PC-9 (cell line): ENCODE measurements around the gene PRICKLE3. TPM values are rescaled to one million over a fixed set of nuclear protein-coding genes. Genes with fewer than 3 reads are reported as not detected.

Experiments used
- BruUV-seq: library from RNA; stranded (reverse); fragments of 400-500 nt; replicated peaks from 2 replicates; lab custom pipeline; 2021; lab: Mats Ljungman, UMichigan
- CTCF ChIA-PET: fragments of 300-600 bp; sonication (Branson Sonifier 250); formaldehyde crosslinking; loops from one replicate; lab custom pipeline; 2022; ENCODE audit warnings: antibody characterized with exemption; lab: Charles Lee
- POLR2A ChIA-PET: fragments of 300-600 bp; sonication (Branson Sonifier 250); formaldehyde crosslinking; loops from one replicate; lab custom pipeline; 2022; ENCODE audit warnings: antibody characterized with exemption; ENCODE audit not compliant: unreplicated experiment; lab: Charles Lee
- DNase-seq, 2 experiments: peaks; one replicate each; pipeline versions ENCODE4 v3.0.0 to v3.0.0-alpha.2; 2015 to 2022; ENCODE audit warnings: mixed read lengths in 1 of 2
- H2AFZ ChIP-seq: fragments of 200-600 bp; sonication (generic); 2 replicates; pipeline ENCODE4 v1.8.1; 2017; ENCODE audit warnings: antibody characterized with exemption
- H3F3A ChIP-seq: fragments of 200-600 bp; sonication (generic); 2 replicates; pipeline ENCODE4 v1.8.1; 2017; ENCODE audit warnings: antibody characterized with exemption, mild to moderate bottlenecking, low read depth; ENCODE audit not compliant: insufficient read depth
- H3K27ac ChIP-seq: fragments of 200-600 bp; sonication (generic); 2 replicates; pipeline ENCODE4 v1.6.1; 2016; ENCODE audit warnings: mixed run types
- H3K27me3 ChIP-seq: fragments of 200-600 bp; sonication (generic); 2 replicates; pipeline ENCODE4 v1.6.1; 2016; ENCODE audit warnings: low read depth, mixed run types; ENCODE audit not compliant: insufficient read depth
- H3K36me3 ChIP-seq: fragments of 200-600 bp; sonication (generic); 2 replicates; pipeline ENCODE4 v1.6.1; 2016; ENCODE audit warnings: low read depth, mixed run types
- H3K4me1 ChIP-seq: fragments of 200-600 bp; sonication (generic); replicated peaks from 2 replicates; pipeline ENCODE4 v1.6.1; 2016; ENCODE audit warnings: mixed run types; ENCODE audit not compliant: insufficient read depth
- H3K4me2 ChIP-seq: fragments of 200-600 bp; sonication (generic); 2 replicates; pipeline ENCODE4 v1.6.1; 2017; ENCODE audit warnings: mixed run types
- H3K4me3 ChIP-seq: fragments of 200-600 bp; sonication (generic); 2 replicates; pipeline ENCODE4 v1.6.1; 2016; ENCODE audit warnings: mixed run types
- H3K79me2 ChIP-seq: fragments of 200-600 bp; sonication (generic); 2 replicates; pipeline ENCODE4 v1.6.1; 2017; ENCODE audit warnings: low read depth, mixed run types
- H3K9me2 ChIP-seq: fragments of 200-600 bp; sonication (generic); 2 replicates; pipeline ENCODE4 v1.8.1; 2017; ENCODE audit warnings: mild to moderate bottlenecking; ENCODE audit not compliant: insufficient read depth
- H3K9me3 ChIP-seq: fragments of 200-600 bp; sonication (generic); 2 replicates; pipeline ENCODE4 v1.8.1; 2016; ENCODE audit warnings: low read depth; ENCODE audit not compliant: insufficient read depth
- H4K20me1 ChIP-seq: fragments of 200-600 bp; sonication (generic); 2 replicates; pipeline ENCODE4 v1.8.1; 2017; ENCODE audit not compliant: insufficient read depth
- EZH2 ChIP-seq: fragments of 200-600 bp; sonication (generic); IDR thresholded peaks from 2 replicates; pipeline ENCODE4 v1.8.0; 2017; ENCODE audit warnings: antibody characterized with exemption, low read depth
- intact Hi-C: fragments of 100-400 bp; cut with micrococcal nuclease; formaldehyde crosslinking; loops from one replicate; pipeline ENCODE4 v1.10.0; 2022; ENCODE audit not compliant: unreplicated experiment
- total RNA-seq: library from RNA; stranded (reverse); gene quantifications from 2 replicates; pipeline ENCODE4 v1.2.3, GENCODE V29; 2021
- TF ChIP-seq, protein P1 (sequence below): fragments of 200-600 bp; sonication (generic); conservative IDR thresholded peaks from 2 replicates; pipeline ENCODE4 v1.6.1; 2017; ENCODE audit warnings: mixed run types, antibody characterized with exemption, mild to moderate bottlenecking, moderate library complexity

PRICKLE3 gene
- total RNA-seq, 1 experiment from 2014 or later = 13.5 TPM

DNA sequence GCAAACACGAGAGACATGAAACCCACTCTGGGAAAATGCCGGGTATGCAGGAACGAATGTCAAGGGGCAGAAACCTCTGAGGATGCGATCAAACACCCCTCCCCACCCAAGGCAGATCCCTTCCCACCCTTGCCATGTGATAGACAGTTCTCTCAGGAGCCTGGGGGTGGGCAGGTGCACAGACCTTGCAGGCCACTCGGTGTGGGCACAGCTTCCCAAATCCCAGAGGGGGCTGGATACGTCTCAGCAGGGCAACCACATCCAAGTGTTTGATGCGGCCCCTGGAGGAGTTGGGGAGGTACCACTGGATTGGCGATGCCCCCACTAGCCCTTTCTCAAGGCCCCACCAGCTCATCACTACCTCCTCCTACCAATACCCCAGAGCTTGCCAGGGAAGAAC lies 24.2 kb upstream of the PRICKLE3 start:
- intact Hi-C loops = no loop called here
- BruUV-seq = no TSS peak
- H3K9me3 ChIP-seq = no peaks in the 10 kb centered on the region
- no peak for TF ChIP-seq EZH2
- TF ChIP-seq, protein P1, sequence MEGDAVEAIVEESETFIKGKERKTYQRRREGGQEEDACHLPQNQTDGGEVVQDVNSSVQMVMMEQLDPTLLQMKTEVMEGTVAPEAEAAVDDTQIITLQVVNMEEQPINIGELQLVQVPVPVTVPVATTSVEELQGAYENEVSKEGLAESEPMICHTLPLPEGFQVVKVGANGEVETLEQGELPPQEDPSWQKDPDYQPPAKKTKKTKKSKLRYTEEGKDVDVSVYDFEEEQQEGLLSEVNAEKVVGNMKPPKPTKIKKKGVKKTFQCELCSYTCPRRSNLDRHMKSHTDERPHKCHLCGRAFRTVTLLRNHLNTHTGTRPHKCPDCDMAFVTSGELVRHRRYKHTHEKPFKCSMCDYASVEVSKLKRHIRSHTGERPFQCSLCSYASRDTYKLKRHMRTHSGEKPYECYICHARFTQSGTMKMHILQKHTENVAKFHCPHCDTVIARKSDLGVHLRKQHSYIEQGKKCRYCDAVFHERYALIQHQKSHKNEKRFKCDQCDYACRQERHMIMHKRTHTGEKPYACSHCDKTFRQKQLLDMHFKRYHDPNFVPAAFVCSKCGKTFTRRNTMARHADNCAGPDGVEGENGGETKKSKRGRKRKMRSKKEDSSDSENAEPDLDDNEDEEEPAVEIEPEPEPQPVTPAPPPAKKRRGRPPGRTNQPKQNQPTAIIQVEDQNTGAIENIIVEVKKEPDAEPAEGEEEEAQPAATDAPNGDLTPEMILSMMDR = no peak
- no peak overlapping the region for H3K27ac ChIP-seq
- H3K4me1 ChIP-seq = no peaks in the 10 kb centered on the region
- H3K9me2 ChIP-seq = no peaks in the 10 kb centered on the region
- H3K4me2 ChIP-seq = no peak overlapping the region
- no peak for DNase-seq
- no peaks in the 10 kb centered on the region for H3K36me3 ChIP-seq
- H3K27me3 ChIP-seq = peaks cover 3% of the 10 kb centered on the region; the same call in 1 of the 2 replicates
- no peak overlapping the region for H2AFZ ChIP-seq
- H3K79me2 ChIP-seq = no peaks in the 10 kb centered on the region
- POLR2A ChIA-PET = no interaction called here
- H3K4me3 ChIP-seq = no peak overlapping the region
- H3F3A ChIP-seq = no peaks in the 10 kb centered on the region
- CTCF ChIA-PET = no interaction called here
- no peaks in the 10 kb centered on the region for H4K20me1 ChIP-seq

DNA sequence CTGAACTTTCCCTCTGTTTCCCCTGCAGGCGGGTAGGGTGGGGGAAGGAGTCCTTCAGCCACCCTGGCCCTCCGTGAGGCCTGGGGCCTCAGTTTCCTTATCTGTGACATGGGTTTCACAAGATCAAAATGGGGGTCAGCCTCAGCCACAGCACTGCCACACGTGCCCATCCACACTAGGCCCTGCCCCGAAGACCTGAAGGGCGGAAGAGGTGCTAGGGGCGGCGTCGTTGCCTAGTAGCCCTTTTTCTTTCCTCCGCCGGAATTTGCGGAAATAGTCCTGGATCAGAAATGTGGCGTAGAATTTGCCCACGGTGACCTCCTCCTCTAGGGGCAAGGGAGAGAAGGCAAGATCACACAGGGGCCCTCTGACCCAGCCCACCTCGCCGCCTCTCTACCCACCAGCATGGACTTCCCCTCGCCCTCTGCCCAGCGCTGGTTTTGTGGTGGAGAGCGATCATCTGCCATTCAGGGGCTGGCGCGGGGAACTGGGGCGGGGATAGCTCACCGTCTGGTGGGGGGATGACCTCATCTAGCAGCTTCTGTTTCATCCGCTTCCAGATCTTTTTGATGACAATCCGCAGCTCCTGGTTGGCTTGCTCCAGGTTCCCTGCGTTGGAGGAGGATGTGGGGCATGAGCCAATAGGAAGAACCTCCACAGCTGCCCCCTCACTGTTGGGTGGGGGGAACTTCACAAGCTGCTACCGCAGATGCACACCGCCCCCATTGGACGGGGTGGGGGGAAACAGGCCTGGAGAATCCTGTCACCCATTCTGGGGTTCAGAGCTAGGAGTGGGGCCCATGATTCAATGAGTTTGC lies 23.5 kb upstream of the PRICKLE3 start:
- Histone ChIP-seq H3K4me1 (no peaks in the 10 kb centered on the region), H3K27ac (no peak overlapping the region), H3K79me2 (no peaks in the 10 kb centered on the region), H3K4me3 (no peak overlapping the region), H3K36me3 (no peaks in the 10 kb centered on the region), H3K27me3 (peaks cover 3% of the 10 kb centered on the region; the same call in 1 of the 2 replicates), H3F3A (no peaks in the 10 kb centered on the region), H4K20me1 (no peaks in the 10 kb centered on the region), H3K9me2 (no peaks in the 10 kb centered on the region), H3K4me2 (no peak overlapping the region), H3K9me3 (no peaks in the 10 kb centered on the region), H2AFZ (no peak overlapping the region)
- no peak for DNase-seq
- no peak for TF ChIP-seq EZH2
- TF ChIP-seq, protein P1 = no peak
- POLR2A ChIA-PET = no interaction called here
- BruUV-seq = no TSS peak
- intact Hi-C loops = no loop called here
- CTCF ChIA-PET = no interaction called here

DNA sequence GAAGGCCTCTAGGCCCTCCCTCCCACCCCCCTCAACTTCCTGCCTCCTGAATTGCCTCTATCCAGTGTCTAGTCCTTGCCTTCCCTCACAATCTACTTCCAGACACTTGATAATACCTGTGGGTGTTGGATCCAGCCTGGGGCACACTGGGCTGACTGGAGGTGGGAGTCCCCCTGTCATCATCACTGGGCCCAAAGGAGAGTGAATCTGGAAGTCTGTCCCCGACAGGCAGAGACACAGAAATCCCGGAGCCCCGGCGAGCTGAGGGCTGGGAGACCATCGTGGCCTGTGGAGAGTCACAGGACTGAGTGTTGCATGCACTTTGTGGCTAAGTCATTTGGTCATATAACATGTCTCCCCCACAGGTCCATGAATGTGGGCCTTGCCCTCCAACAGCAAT lies 22.2 kb upstream of the PRICKLE3 start:
- no peak for DNase-seq
- Histone ChIP-seq H3K36me3 (no peaks in the 10 kb centered on the region), H3K4me1 (no peaks in the 10 kb centered on the region), H3K4me3 (no peak overlapping the region), H3K27ac (no peak overlapping the region), H2AFZ (no peak overlapping the region), H3K79me2 (no peaks in the 10 kb centered on the region), H4K20me1 (no peaks in the 10 kb centered on the region), H3K27me3 (peaks cover 3% of the 10 kb centered on the region; the same call in 1 of the 2 replicates), H3K9me3 (no peaks in the 10 kb centered on the region), H3F3A (no peaks in the 10 kb centered on the region), H3K4me2 (no peak overlapping the region), H3K9me2 (no peaks in the 10 kb centered on the region)
- BruUV-seq = no TSS peak
- POLR2A ChIA-PET = no interaction called here
- TF ChIP-seq, protein P1 = no peak
- TF ChIP-seq EZH2 = no peak
- intact Hi-C loops = no loop called here
- CTCF ChIA-PET = interaction anchor here (0.5 kb wide), 1 partner anchor 575 kb away, joined by 4 read pairs; no protein-coding TSS in a partner anchor
